IMR-90 (cell line): ENCODE results near the gene C3orf22. TPM values are rescaled to one million over a fixed set of nuclear protein-coding genes. Genes with fewer than 3 reads are reported as not detected.

Experiments used
- ATAC-seq: fragments of 200-7000 bp; cut with Tn5 transposase; 2 replicates; pipeline ENCODE4 v1.9.1; 2020; ENCODE audit warnings: low read depth, mild to moderate bottlenecking, moderate library complexity
- BruUV-seq: library from RNA; stranded (reverse); fragments of 400-500 nt; replicated peaks from 2 replicates; lab custom pipeline; 2021; lab: Mats Ljungman, UMichigan
- CTCF ChIA-PET: fragments of 300-600 bp; formaldehyde crosslinking; extraction: SDS; loops from one replicate; lab custom pipeline; 2021; ENCODE audit warnings: antibody characterized with exemption; lab: Yijun Ruan, JAX
- POLR2A ChIA-PET: fragments of 300-600 bp; sonication (Branson Sonifier 250); formaldehyde crosslinking; loops from one replicate; lab custom pipeline; 2022; ENCODE audit warnings: antibody characterized with exemption; ENCODE audit not compliant: unreplicated experiment; lab: Charles Lee
- DNase-seq: peaks from one replicate; pipeline ENCODE4 v3.0.0; 2013
- H2AFZ ChIP-seq: replicated peaks from 2 replicates; pipeline ENCODE3; 2013; ENCODE audit warnings: low read length, mild to moderate bottlenecking; ENCODE audit not compliant: poor library complexity
- H2AK5ac ChIP-seq: 2 replicates; pipeline ENCODE4 v1.6.1; 2013; ENCODE audit warnings: low read depth, low read length, inconsistent platforms
- H2AK9ac ChIP-seq: replicated peaks from 2 replicates; pipeline ENCODE3; 2013; ENCODE audit warnings: mild to moderate bottlenecking, low read depth, low read length, moderate library complexity; ENCODE audit not compliant: poor library complexity
- H2BK120ac ChIP-seq: 2 replicates; pipeline ENCODE4 v1.6.1; 2013; ENCODE audit warnings: low read depth, low read length, inconsistent platforms
- H2BK15ac ChIP-seq: 3 replicates; pipeline ENCODE4 v1.6.1; 2013; ENCODE audit warnings: low read depth, low read length, inconsistent platforms
- H2BK20ac ChIP-seq: 2 replicates; pipeline ENCODE4 v1.6.1; 2013; ENCODE audit warnings: low read depth, mild to moderate bottlenecking, inconsistent platforms, low read length, moderate library complexity
- H2BK5ac ChIP-seq: 2 replicates; pipeline ENCODE4 v1.6.1; 2013; ENCODE audit warnings: mild to moderate bottlenecking, low read depth, low read length, inconsistent platforms; ENCODE audit not compliant: poor library complexity, severe bottlenecking
- H3K14ac ChIP-seq: replicated peaks from 2 replicates; pipeline ENCODE4 v1.6.1; 2013; ENCODE audit warnings: low read depth, low read length, inconsistent platforms
- H3K18ac ChIP-seq: 2 replicates; pipeline ENCODE4 v1.6.1; 2013; ENCODE audit warnings: low read depth, low read length, control low read depth
- H3K23ac ChIP-seq: 2 replicates; pipeline ENCODE4 v1.6.1; 2013; ENCODE audit warnings: low read depth, low read length, inconsistent platforms
- H3K27ac ChIP-seq: 2 replicates; pipeline ENCODE4 v1.5.1; 2013; ENCODE audit warnings: mild to moderate bottlenecking, control low read depth, low read length; ENCODE audit not compliant: insufficient read depth
- H3K27me3 ChIP-seq: 2 replicates; pipeline ENCODE4 v1.6.1; 2013; ENCODE audit warnings: low read length; ENCODE audit not compliant: control insufficient read depth, insufficient read depth
- H3K36me3 ChIP-seq: 2 replicates; pipeline ENCODE4 v1.6.1; 2013; ENCODE audit warnings: low read length, mixed read lengths; ENCODE audit not compliant: control insufficient read depth, insufficient read depth
- H3K4ac ChIP-seq: 2 replicates; pipeline ENCODE4 v1.6.1; 2013; ENCODE audit warnings: low read depth, low read length, inconsistent platforms
- H3K4me1 ChIP-seq: 2 replicates; pipeline ENCODE4 v1.6.1; 2013; ENCODE audit warnings: low read length, mixed read lengths; ENCODE audit not compliant: control insufficient read depth, insufficient read depth
- H3K4me2 ChIP-seq: 2 replicates; pipeline ENCODE4 v1.6.1; 2013; ENCODE audit warnings: low read depth, mild to moderate bottlenecking, control low read depth, low read length, moderate library complexity
- H3K4me3 ChIP-seq: 2 replicates; pipeline ENCODE4 v1.5.1; 2013; ENCODE audit warnings: low read depth, mild to moderate bottlenecking, control low read depth, low read length, moderate library complexity; ENCODE audit not compliant: insufficient read depth
- H3K56ac ChIP-seq: 2 replicates; pipeline ENCODE4 v1.6.1; 2013; ENCODE audit warnings: low read length, inconsistent platforms; ENCODE audit not compliant: insufficient read depth; ENCODE audit errors: extremely low read depth
- H3K79me1 ChIP-seq, 2 experiments: 2 replicates each; pipeline ENCODE4 v1.6.1; 2013; ENCODE audit warnings: low read length in 2 of 2, inconsistent platforms in 1 of 2, low read depth in 1 of 2
- H3K9ac ChIP-seq: 2 replicates; pipeline ENCODE4 v1.6.1; 2013; ENCODE audit warnings: low read depth, low read length, control low read depth
- H3K9me1 ChIP-seq: 2 replicates; pipeline ENCODE4 v1.6.1; 2013; ENCODE audit warnings: low read length, inconsistent platforms; ENCODE audit not compliant: insufficient read depth
- H3K9me3 ChIP-seq: 2 replicates; pipeline ENCODE4 v1.6.1; 2013; ENCODE audit warnings: low read length; ENCODE audit not compliant: control insufficient read depth, insufficient read depth
- H4K20me1 ChIP-seq: 2 replicates; pipeline ENCODE4 v1.6.1; 2013; ENCODE audit warnings: low read length, inconsistent platforms; ENCODE audit not compliant: insufficient read depth
- H4K5ac ChIP-seq: 2 replicates; pipeline ENCODE4 v1.6.1; 2013; ENCODE audit warnings: mild to moderate bottlenecking, low read depth, low read length, control low read depth
- H4K8ac ChIP-seq, 2 experiments: 2 replicates each; pipeline ENCODE4 v1.6.1; 2013; ENCODE audit warnings: low read depth in 2 of 2, low read length in 2 of 2, control low read depth in 1 of 2, inconsistent platforms in 1 of 2
- H4K91ac ChIP-seq: 2 replicates; pipeline ENCODE4 v1.6.1; 2013; ENCODE audit warnings: low read depth, low read length, inconsistent platforms; ENCODE audit not compliant: insufficient read depth
- BHLHE40 ChIP-seq: fragments of 150-350 bp; IDR thresholded peaks from 2 replicates; pipeline ENCODE4 v1.6.1; 2016; ENCODE audit warnings: mild to moderate bottlenecking, low read depth, low read length
- CEBPB ChIP-seq: IDR thresholded peaks from 2 replicates; pipeline ENCODE4 v1.6.1; 2012; ENCODE audit warnings: low read depth, low read length, improper control_type of control experiment
- CHD1 ChIP-seq: IDR thresholded peaks from 2 replicates; pipeline ENCODE4 v1.6.1; 2012; ENCODE audit warnings: low read depth, low read length, improper control_type of control experiment
- CTCF ChIP-seq: conservative IDR thresholded peaks from 2 replicates; pipeline ENCODE4 v1.5.1; 2012; ENCODE audit warnings: mild to moderate bottlenecking, low read depth, low read length, improper control_type of control experiment
- ELK1 ChIP-seq: fragments of 150-350 bp; IDR thresholded peaks from 2 replicates; pipeline ENCODE4 v1.6.1; 2016; ENCODE audit warnings: low read depth, mild to moderate bottlenecking, low read length, moderate library complexity, borderline replicate concordance
- FOS ChIP-seq: fragments of 150-350 bp; IDR thresholded peaks from 2 replicates; pipeline ENCODE4 v1.6.1; 2016; ENCODE audit warnings: low read depth, low read length
- MAFK ChIP-seq: IDR thresholded peaks from 2 replicates; pipeline ENCODE4 v1.6.1; 2012; ENCODE audit warnings: low read depth, low read length, improper control_type of control experiment
- MAZ ChIP-seq: IDR thresholded peaks from 2 replicates; pipeline ENCODE4 v1.6.1; 2012; ENCODE audit warnings: low read depth, mild to moderate bottlenecking, low read length, improper control_type of control experiment, moderate library complexity, borderline replicate concordance
- MXI1 ChIP-seq: IDR thresholded peaks from 2 replicates; pipeline ENCODE4 v1.6.1; 2012; ENCODE audit warnings: low read depth, mild to moderate bottlenecking, low read length, moderate library complexity, borderline replicate concordance
- NFE2L2 ChIP-seq: fragments of 150-350 bp; IDR thresholded peaks from 2 replicates; pipeline ENCODE4 v1.6.1; 2016; ENCODE audit warnings: low read depth, mild to moderate bottlenecking, low read length
- POLR2A ChIP-seq: IDR thresholded peaks from 2 replicates; pipeline ENCODE4 v1.6.1; 2012; ENCODE audit warnings: mild to moderate bottlenecking, low read depth, low read length
- RAD21 ChIP-seq: IDR thresholded peaks from 2 replicates; pipeline ENCODE4 v1.6.1; 2012; ENCODE audit warnings: low read length, improper control_type of control experiment
- RCOR1 ChIP-seq: IDR thresholded peaks from 2 replicates; pipeline ENCODE4 v1.6.1; 2012; ENCODE audit warnings: mild to moderate bottlenecking, low read length, improper control_type of control experiment; ENCODE audit not compliant: insufficient replicate concordance
- RFX5 ChIP-seq: IDR thresholded peaks from 2 replicates; pipeline ENCODE4 v1.8.0; 2012; ENCODE audit warnings: low read depth, mild to moderate bottlenecking, low read length, moderate library complexity
- SMC3 ChIP-seq: fragments of 150-350 bp; IDR thresholded peaks from 2 replicates; pipeline ENCODE4 v1.6.1; 2016; ENCODE audit warnings: low read depth, mild to moderate bottlenecking, antibody characterized with exemption, low read length, moderate library complexity
- USF2 ChIP-seq: fragments of 150-350 bp; IDR thresholded peaks from 2 replicates; pipeline ENCODE4 v1.6.1; 2017; ENCODE audit warnings: mild to moderate bottlenecking, antibody characterized with exemption, low read length, low read depth
- WGBS, 2 experiments: methylation state at CpG; one replicate each; pipeline versions ENCODE4 v1.1.5 to v1.1.7; 2013; ENCODE audit warnings: missing lambda C conversion rate in 2 of 2; ENCODE audit not compliant: insufficient read length in 1 of 2; ENCODE audit errors: extremely low coverage in 2 of 2; 5-methylcytosine and 5-hydroxymethylcytosine counted together
- dilution Hi-C: fragments of 300-500 bp; cut with HindIII; formaldehyde crosslinking; loops from one replicate; pipeline ENCODE4 v1.14.3; 2018; ENCODE audit warnings: low sequenced_read_pairs; ENCODE audit not compliant: unreplicated experiment
- in situ Hi-C: fragments of 300-500 bp; cut with MboI; formaldehyde crosslinking; loops from 3 replicates; pipeline ENCODE4 v1.14.3; 2019; ENCODE audit warnings: low sequenced_read_pairs, inconsistent platforms, mixed read lengths
- intact Hi-C: fragments of 100-400 bp; cut with micrococcal nuclease; formaldehyde crosslinking; loops from 2 replicates; pipeline ENCODE4 v1.10.0; 2022
- polyA plus RNA-seq, 3 experiments: library from polyadenylated mRNA; depleted of rRNA; stranded (reverse); fragments of >200 nt; gene quantifications; 2 replicates each; pipeline ENCODE4 v1.2.3, GENCODE V29; 2012; ENCODE audit warnings: low replicate concordance in 1 of 3
- total RNA-seq: library from RNA; depleted of rRNA; stranded (reverse); fragments of >200 nt; gene quantifications from 2 replicates; pipeline ENCODE4 v1.2.3, GENCODE V29; 2012

The C3orf22 gene
- total and polyA plus RNA-seq, 2 of the 4 experiments (the other 2 are of a cell fraction) = not detected

GRCh38 chr3:126540951-126541627 is 17.6 kb downstream of the C3orf22 start:
- Histone ChIP-seq H4K20me1 (no peaks in the 10 kb centered on the region), H2AK5ac (no peak overlapping the region; the same call in 1 of the 2 replicates), H2BK120ac (no peak overlapping the region), H3K27ac (no peak overlapping the region), H2AK9ac (no peak overlapping the region), H4K8ac (no peak overlapping the region), H3K4ac (no peak overlapping the region; the same call in 1 of the 2 replicates), H3K9me3 (no peaks in the 10 kb centered on the region; the same call in 1 of the 2 replicates), H2BK15ac (no peak overlapping the region), H2BK5ac (no peak overlapping the region), H4K91ac (no peak overlapping the region; the same call in 1 of the 2 replicates), H3K9me1 (peaks cover 12% of the 10 kb centered on the region), H3K9ac (no peak overlapping the region), H2BK20ac (peak overlapping the region; percentile 29; the same call in 1 of the 2 replicates), H3K79me1 (no peaks in the 10 kb centered on the region), H3K56ac (no peak overlapping the region), H4K5ac (no peak overlapping the region), H2AFZ (peak overlapping the region; percentile 4), H3K4me3 (no peak overlapping the region), H3K27me3 (peaks cover 36% of the 10 kb centered on the region), H3K18ac (no peak overlapping the region), H3K23ac (no peak overlapping the region), H3K14ac (no peak overlapping the region), H3K4me1 (peaks cover 6% of the 10 kb centered on the region), H3K36me3 (no peaks in the 10 kb centered on the region), H3K4me2 (no peak overlapping the region)
- ATAC-seq = no peak; the same call in 1 of the 2 replicates
- no peak for TF ChIP-seq USF2
- no peak for TF ChIP-seq ELK1
- TF ChIP-seq NFE2L2 = no peak
- no peak for TF ChIP-seq RCOR1
- no peak for TF ChIP-seq BHLHE40
- no peak for TF ChIP-seq MAZ
- TF ChIP-seq CTCF = no peak
- no peak for TF ChIP-seq CEBPB
- TF ChIP-seq FOS = no peak
- no peak for TF ChIP-seq CHD1
- TF ChIP-seq RFX5 = no peak
- TF ChIP-seq POLR2A = no peak
- no peak for TF ChIP-seq MAFK
- TF ChIP-seq SMC3 = no peak
- no peak for TF ChIP-seq RAD21
- TF ChIP-seq MXI1 = no peak
- BruUV-seq = no TSS peak
- DNase-seq = no peak
- intact Hi-C loops = no loop called here
- ChIA-PET POLR2A (no interaction called here), CTCF (no interaction called here)
- dilution Hi-C loops = no loop called here
- in situ Hi-C loops = no loop called here
- 59% methylated on average over 11 of the region's 24 CpGs; no CpG with 5 or more reads in 1 of the 2 experiments for WGBS, 2 experiments
